ENCODE results near the gene CHAT. TPM values are rescaled to one million over a fixed set of nuclear protein-coding genes. Genes with fewer than 3 reads are reported as not detected.

The CHAT gene
- total RNA-seq, 1 experiment from 2014 or later: not detected

GRCh38 chr10:49620286-49620810 is 6.5 kb downstream of the CHAT start:
- TF ChIP-seq ATF3 (IDR thresholded peaks at IDR 0.05): no peak
- TF ChIP-seq ZBTB33 (IDR thresholded peaks at IDR 0.05; ENCODE audit: extremely low read depth, insufficient replicate concordance, low read length): no peak
- no peak for TF ChIP-seq CTCF (IDR thresholded peaks at IDR 0.05 in 2 of 3, conservative IDR thresholded peaks at IDR 0.05 in 1 of 3; ENCODE audit: borderline replicate concordance in 1 of 3, insufficient read depth in 1 of 3, low read depth in 2 of 3, low read length in 2 of 3)
- no peak for TF ChIP-seq ELF1 (IDR thresholded peaks at IDR 0.05; ENCODE audit: borderline replicate concordance, low read depth)
- no peak for TF ChIP-seq SP1 (IDR thresholded peaks at IDR 0.05; ENCODE audit: low read depth)
- TF ChIP-seq CBX3 (IDR thresholded peaks at IDR 0.05; ENCODE audit: low read depth): no peak
- no peak for TF ChIP-seq EZH2 (IDR thresholded peaks at IDR 0.05)
- no peak for TF ChIP-seq POLR2AphosphoS5 (IDR thresholded peaks at IDR 0.05; ENCODE audit: low read depth, low read length)
- TF ChIP-seq REST (IDR thresholded peaks at IDR 0.05; ENCODE audit: low read depth): no peak
- TF ChIP-seq EGR1 (IDR thresholded peaks at IDR 0.05; ENCODE audit: low read depth): no peak
- no peak for TF ChIP-seq MAX (IDR thresholded peaks at IDR 0.05)
- TF ChIP-seq RAD21 (IDR thresholded peaks at IDR 0.05; ENCODE audit: low read depth): no peak
- no peak for TF ChIP-seq SRF (IDR thresholded peaks at IDR 0.05; ENCODE audit: low read depth)
- no peak for TF ChIP-seq ZNF274 (IDR thresholded peaks at IDR 0.05; ENCODE audit: low read depth, low read length)
- TF ChIP-seq JUND (IDR thresholded peaks at IDR 0.05): no peak
- no peak for TF ChIP-seq POLR2A (IDR thresholded peaks at IDR 0.05; ENCODE audit: borderline replicate concordance, extremely low read depth, insufficient read depth, insufficient read length)
- no peak for TF ChIP-seq SIN3A (IDR thresholded peaks at IDR 0.05; ENCODE audit: low read depth)
- no peak for TF ChIP-seq EZH2phosphoT487 (IDR thresholded peaks at IDR 0.05; ENCODE audit: borderline replicate concordance)
- TF ChIP-seq YY1 (IDR thresholded peaks at IDR 0.05; ENCODE audit: extremely low read depth, insufficient replicate concordance, low read depth, low read length): no peak
- TF ChIP-seq TCF7L2 (IDR thresholded peaks at IDR 0.05; ENCODE audit: borderline replicate concordance, extremely low read depth, insufficient read depth, insufficient read length): no peak
- intact Hi-C loops (cut with micrococcal nuclease): no loop called here
- no peaks in the 10 kb centered on the region for H3K4me1 ChIP-seq (ENCODE audit: control insufficient read depth in 1 of 2, insufficient read depth in 2 of 2, low read length in 2 of 2)
- H3K4me3 ChIP-seq (replicated peaks in 1 of 2; ENCODE audit: low read depth in 1 of 2, low read length in 2 of 2): no peak overlapping the region
- no peak overlapping the region for H3K27ac ChIP-seq (ENCODE audit: low read depth, low read length)
- no peaks in the 10 kb centered on the region for H3K36me3 ChIP-seq (ENCODE audit: control insufficient read depth in 1 of 2, insufficient read depth in 2 of 2, low read length in 2 of 2)
- RAD21 ChIA-PET (ENCODE audit: low non-redundant PET in 1 of 2, low total read pairs in 2 of 2, uncharacterized antibody in 2 of 2, unreplicated experiment in 2 of 2): no interaction called here
- no peaks in the 10 kb centered on the region for H3K9me2 ChIP-seq (ENCODE audit: insufficient read depth)
- POLR2A ChIA-PET: no interaction called here
- no TSS peak for BruUV-seq (replicated peaks)
- H3K27me3 ChIP-seq (ENCODE audit: insufficient read depth, low read length): no peaks in the 10 kb centered on the region; the same call in 1 of the 2 replicates
- H3K79me2 ChIP-seq (ENCODE audit: insufficient read depth, low read length): no peaks in the 10 kb centered on the region
- H2AFZ ChIP-seq (ENCODE audit: low read depth, low read length, poor library complexity, severe bottlenecking): no peak overlapping the region
- H3K9me3 ChIP-seq (ENCODE audit: control insufficient read depth in 1 of 2, insufficient read depth in 1 of 2, low read depth in 1 of 2, low read length in 2 of 2): no peaks in the 10 kb centered on the region
- no peak for DNase-seq (ENCODE audit: low read depth, low spot score)
- CTCF ChIA-PET: no interaction called here
- no peaks in the 10 kb centered on the region for H4K20me1 ChIP-seq (ENCODE audit: insufficient read depth)
- H3K4me2 ChIP-seq (ENCODE audit: low read length): no peak overlapping the region
- no peak for ATAC-seq
- no peak overlapping the region for H3K9ac ChIP-seq (ENCODE audit: low read length)

All from HCT116 (cell line).